DMS153 treated with DMSO at 0.1 percent for 48 hours (cell line): ENCODE results near the gene CASK.
"Not testable (repeated sequence)": the region's sequence is repeated elsewhere in the genome, so short reads cannot be mapped to it uniquely, and the experiment has no call there.

ENCODE experiments used
- DNase-seq: peaks from one replicate; lab custom pipeline; 2025; ENCODE audit not compliant: unreplicated experiment; lab: John Stamatoyannopoulos, UW

CASK gene

DNA sequence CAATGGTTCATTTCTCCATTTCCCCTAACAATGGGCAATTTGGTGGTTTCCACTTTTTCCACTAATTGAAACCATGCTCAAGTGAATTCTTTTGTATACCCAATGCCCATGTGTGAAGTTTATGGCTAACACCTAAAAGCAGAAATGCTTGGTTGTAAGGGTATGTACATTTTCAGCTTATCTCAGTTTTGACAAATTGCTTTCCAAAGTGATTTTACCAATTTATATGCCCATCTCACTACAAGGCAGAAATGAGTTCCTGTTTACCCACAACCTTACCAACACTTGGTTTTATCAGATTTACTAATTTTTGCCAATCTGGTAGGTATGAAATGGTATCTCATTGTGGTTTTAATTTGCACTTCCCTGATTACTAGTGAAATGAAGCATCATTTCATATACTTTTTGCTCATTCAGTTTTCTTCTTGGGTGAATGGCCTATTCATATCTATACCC is 219.8 kb downstream of the CASK start:
- DNase-seq = no peak

DNA sequence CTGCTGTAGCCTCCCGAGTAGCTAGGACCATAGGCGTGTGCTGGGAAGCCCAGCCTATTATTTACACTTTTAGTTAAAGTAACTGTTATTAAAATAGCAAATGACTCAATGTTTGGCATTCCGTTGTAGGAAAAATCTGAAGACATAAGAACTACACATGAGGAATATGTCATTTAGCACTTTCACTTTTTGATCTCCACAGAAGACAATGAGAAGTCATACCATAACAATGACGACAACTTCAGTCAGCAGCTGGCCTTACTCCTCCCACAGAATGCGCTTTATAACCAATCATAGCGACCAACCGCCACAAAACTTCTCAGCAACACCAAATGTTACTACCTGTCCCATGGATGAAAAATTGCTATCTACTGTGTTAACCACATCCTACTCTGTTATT is 227.9 kb downstream of the CASK start:
- no peak for DNase-seq

DNA sequence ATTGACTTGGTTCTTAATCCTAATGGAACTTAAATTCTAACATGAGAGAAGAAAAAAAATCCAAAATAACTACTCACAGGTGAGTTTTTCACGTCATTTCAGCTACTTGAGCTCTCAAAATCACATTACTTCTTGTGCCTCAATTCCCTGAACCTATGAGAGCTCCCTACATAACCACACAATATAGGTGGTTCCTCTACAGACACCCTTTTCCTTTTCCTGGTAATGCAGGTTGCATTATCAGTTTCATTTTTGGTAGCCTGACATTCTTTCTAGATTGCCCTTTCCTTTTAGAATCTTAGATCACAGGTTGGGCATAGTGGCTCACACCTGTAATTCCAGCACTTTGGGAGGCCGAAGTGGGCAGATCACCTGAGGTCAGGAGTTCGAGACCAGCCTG is 230.3 kb downstream of the CASK start:
- no peak for DNase-seq

DNA sequence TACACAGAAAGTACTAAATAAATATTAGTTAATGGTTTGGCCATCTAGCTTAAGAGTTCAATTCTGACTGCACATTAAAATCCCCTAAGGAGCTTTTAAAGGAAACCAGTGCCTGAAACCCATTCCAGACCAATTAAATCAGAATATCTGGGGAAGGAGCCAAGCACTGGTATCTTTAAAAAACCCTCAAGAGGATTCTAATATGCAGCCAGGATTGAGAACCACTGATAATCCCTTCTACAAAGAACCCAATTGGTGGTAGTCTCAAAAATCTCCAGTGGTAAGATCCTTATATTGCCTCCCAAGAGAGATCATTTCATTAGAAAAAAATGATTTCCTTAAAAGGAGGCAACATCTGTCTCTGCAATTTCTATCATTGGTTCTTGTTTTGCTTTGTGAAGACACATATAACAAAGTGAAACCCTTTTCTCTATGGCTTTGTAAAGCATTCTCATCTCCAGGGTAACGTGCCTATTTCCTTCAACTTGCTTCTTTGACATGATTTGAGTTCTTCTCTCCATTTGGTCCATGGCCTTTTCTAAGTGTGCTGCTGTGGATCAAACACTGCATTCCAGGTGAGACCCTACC is 231.1 kb downstream of the CASK start:
- DNase-seq = no peak

DNA sequence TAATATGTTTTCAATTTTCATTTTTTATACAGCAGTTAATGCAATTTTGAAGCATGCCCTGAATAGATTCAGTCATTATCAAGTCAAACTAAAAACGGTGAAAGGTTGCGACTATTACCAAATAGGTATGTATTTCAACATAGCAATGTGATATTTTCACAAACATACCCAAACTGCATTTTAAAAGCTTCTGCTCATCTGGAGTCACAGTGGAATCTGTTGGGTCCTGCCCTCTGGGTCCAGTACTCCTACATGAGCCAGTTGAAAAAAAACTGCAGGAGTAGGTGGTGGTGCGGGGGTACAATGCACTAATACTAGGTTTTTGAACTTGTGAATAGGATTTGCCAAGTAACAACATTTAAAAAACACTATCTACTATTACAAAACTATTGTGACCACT is 233.6 kb downstream of the CASK start:
- no peak for DNase-seq

DNA sequence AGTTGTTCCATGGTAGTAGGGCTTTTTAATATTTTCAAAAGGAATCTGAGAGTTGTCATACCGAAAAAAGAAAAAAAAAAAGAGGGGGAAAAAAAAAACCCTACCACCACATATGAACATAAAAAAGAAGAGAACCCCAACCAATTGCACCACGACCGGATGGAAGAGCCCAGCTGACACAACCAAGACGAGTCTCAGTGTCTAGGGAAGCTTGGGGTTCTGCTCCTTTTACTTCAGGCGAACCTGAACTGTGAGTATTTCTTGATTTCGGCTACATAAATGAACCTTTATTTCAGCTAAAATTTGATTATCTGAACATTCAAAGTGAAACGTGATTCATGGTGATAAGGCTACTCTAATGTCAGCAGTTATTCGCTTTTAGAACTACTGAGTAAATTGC is 234.5 kb downstream of the CASK start, which contains the start of gene GPR34:
TSS of gene GPR34 (plus strand) at position 139 of the 400 bp plus-strand sequence. CDS start 6,661 bp downstream, outside the sequence.
- no peak for DNase-seq

DNA sequence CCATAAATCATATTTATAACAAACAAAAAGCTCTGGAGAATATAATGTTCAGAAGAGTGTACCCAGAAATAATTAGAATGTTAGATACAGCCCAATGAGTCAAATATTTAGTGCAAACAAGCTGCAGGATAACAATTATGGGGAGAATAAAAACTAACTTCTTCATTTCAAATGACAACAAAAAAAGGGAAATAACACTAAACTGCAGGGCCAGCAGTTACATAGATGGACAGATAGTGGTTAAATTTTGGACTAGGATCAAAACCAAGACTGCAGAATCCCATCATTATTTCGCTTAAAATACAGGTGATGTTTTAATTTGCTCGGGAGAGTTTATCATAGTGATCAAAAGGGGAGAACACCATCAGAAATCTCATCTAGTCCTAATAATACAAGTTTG is 235.2 kb downstream of the CASK start:
- DNase-seq = no peak

DNA sequence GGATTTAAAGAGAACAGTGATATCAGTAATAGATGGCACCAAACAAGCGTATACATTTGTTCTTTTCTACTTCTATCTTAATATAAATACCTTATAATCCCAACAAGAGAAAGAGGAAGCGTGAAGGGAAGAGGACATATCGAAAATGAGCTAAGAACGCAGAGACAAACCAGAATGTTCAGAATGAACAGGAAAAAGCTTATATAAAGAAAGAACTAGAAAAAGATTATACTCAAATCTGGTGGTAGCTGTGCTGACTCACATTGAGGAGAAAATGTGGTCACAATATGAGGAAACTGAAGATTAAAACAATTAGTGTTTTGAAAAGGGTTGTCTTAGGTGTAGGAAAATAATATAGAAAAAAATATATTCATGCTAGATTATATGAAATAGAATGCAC is 236.6 kb downstream of the CASK start:
- no peak for DNase-seq

DNA sequence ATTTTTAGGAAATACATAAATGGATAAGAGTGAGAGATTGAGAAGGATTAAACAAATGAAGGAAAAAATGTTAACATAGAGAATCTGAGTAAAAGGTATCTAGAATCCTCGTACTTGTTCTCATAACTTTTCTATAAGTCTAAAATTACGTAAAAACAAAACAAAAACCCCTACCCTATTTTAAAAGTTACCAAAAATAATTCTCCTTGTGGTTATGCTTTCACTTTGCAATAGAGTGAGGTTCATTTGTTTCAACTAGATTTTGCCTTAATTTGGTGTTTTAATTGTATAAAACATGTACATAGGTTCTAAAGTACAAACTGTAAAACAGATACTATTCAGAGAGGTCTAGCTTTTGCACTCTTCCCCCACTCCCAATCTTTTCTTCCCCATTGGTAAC is 238.4 kb downstream of the CASK start:
- no peak for DNase-seq

DNA sequence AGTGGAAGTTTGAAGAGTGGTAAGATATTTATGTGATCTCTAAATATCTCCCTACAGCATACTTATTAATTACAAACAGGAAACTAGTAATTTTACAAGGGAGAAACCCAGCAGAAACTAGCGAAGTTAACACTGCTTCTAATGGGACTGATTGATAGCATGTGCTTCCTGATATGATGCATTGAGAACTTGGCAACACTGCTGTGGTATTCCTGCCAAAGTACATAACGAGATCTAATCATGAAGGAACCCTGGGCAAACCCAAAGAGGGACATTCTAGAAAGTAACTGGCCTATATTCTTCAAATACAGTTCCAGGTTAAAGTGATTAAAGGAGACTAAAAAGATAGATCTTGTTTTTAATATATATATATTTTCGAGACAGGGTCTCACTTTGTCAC is 239.2 kb downstream of the CASK start:
- DNase-seq = no peak

DNA sequence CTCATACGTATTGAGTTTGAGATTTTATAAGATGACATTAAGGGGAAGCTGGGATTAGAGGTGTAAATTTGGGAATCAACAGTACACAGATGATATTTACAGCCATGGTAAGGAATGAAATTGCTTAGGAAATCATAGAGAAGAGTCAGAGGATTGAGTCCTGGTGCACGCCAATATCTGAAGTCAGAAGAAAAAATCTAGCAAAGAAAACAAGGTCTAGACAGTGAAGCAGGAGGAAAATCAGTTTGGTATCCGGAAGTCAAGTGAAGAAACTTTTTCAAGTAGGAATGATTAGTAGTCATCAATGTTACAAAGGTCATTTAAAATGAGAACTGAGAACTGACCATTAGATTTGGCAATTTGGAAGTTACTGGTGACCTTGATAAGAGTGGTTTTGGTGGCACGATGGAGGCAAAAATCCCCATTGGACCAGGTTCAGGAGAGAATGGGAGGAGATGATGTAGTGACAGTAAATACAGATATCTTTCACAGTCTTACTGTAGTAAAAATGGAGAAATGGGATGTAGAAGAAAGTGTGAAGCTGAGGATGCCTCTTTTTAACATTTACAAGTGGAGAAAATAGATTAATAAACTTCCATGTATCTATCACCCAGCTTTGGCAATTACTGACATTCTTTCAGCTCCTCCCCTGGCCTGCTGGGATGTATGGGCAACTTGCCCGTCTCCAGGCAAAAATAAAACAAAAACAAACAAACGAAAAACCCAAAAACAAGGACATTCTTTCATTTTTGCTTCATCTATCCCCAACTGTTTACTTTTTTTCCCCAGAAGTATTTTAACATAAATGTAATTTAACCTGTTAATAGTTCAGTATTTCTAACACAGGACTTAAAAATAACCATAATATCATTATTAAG is 245.9 kb downstream of the CASK start:
- DNase-seq = no peak

DNA sequence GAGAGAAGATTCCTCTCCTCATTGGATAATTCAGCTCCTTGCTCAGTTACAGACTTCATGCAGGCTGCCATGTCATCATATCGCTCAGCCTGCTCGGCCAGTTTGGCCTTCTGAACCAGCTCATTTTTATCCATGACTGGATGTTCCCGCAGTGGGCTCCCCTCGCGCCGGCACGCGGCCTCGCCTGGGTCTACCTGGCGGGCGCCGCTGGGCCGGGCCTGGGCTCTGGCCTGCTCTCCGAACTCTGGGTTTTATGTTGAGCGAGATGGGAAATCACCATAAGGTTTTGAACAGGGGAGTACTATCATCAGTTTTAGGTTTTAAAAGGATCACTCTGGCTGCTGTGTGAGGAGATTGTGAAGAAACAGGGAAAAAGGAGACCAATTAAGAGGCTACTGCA is 247.0 kb downstream of the CASK start:
- DNase-seq = not testable (repeated sequence)

DNA sequence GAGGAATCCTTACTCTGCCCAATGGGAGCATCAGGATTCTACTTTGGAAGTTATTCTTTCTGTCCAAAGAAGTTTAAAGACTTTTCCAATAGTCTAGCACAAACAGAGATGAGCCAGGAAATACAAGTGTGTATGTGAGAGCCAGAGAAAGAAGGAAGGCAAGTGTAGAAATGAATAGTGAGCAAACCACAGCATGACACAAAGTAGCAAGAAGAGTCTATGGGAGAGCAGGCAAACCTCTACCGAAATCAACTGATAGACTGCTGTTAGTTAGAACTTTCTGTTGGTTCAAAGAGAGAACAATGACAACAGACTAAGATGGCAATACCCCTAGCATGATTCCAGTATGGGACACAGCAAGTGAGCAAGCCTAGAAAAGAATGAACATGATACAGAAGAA is 250.7 kb downstream of the CASK start:
- no peak for DNase-seq

DNA sequence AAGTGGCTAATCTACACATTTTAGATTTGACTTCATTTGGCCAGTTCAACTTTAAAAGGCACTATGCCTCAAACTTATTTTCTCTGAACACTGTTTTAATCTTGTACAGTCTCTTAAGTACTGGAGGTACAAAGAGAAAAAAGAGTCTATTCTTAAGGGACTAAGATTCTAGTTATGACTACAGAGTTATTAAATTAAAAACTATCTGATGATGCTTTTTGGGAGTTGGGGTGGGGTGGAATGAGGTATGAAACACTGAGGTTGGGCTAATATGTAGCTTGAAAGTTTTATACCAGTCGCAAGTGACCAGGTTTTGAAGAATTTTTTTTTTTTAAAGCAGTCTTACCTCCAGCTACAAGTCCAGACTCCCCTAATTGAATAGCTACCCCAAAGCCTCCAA is 252.3 kb downstream of the CASK start:
- no peak for DNase-seq

DNA sequence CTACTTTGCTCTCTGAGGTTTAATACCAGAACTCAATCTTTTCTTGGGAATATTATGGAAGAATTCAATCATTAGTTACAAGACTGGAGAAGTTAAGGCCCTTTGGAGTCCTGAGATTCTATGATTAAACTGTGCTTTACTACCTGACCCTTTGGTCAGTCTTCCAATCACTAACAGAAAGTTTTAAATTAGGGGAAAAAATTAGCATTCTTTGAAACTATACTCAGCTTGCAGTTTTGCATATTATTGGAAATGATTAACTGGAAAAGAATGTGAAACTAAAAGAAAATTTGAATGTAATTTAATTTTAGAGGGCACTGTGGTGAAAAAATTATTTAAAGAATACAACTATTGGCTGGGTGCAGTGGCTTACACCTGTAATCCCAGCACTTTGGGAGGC is 253.2 kb downstream of the CASK start:
- DNase-seq = no peak

DNA sequence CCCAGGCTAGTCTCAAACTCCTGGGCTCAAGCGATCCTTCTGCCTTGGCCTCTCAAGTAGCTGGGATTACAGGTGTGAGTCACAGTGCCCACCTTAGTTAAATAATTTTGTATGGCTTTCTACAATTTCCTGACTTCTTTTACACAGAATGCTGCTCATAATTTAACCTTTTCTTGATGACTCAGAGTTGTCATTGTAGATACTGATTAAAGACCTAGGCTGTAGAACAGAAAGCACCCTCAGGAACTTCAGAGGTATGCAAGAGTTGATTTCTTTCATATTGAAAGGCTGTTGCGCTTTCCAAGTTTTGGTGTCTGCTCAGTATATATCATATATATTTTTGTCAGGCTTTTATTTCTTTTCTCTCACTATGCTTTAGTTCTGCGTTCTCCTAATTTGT is 255.7 kb downstream of the CASK start:
- no peak for DNase-seq

DNA sequence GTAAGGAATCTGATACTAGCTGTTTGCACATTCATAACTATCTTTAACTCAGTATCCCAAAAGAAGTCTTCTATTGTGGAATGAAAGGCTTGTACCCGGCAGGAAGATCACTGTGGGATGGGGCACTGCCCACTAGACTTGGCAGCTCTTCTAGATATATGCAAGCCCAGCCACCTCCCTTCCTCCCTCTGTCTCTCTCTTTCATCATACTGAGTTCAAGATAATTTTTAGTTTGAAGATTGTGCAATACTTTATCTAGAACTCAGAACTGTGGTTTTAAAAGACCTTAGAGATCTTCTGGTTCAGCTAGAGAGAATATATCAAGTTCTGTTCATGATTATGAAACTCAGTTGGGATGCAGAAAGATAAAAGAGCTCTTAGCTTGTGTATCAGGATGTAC is 257.1 kb downstream of the CASK start:
- DNase-seq = no peak

DNA sequence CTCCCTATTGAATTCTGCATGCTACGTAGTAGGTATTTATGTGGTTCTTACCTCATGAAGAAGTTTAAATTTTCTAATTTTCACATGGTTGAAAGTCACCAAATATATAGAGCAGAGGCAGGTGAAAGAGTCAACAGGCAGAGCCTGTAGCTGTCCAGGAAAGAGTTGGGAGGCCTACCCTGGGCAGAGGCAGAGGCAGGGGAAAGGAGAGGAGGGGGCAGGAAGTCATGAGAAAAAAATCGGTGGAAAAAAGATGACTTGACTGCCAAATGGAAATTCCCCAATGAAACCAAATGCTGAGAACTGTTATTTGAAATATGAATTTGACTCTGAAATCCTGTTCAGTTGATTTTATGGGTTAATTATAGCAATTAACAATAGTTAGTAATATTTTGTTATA is 257.7 kb downstream of the CASK start:
- no peak for DNase-seq

DNA sequence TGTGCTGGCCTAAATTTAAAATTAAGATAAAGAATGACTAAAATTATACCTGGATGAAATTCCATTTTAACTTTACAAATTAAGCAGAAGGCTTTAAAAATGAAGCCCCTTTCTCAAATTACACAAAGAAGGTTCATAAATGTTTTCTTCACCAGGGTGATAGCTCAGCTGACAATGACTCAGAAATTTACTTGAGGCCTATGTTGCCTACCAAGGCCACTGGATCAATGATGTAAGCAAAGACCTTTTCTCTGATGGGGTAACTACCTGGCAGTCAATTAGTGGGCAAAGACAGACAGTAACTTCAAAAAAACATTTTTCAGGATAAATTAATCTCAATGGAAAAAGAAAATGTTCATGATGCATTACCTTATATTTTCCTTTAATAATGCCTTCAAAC is 258.4 kb downstream of the CASK start:
- no peak for DNase-seq

DNA sequence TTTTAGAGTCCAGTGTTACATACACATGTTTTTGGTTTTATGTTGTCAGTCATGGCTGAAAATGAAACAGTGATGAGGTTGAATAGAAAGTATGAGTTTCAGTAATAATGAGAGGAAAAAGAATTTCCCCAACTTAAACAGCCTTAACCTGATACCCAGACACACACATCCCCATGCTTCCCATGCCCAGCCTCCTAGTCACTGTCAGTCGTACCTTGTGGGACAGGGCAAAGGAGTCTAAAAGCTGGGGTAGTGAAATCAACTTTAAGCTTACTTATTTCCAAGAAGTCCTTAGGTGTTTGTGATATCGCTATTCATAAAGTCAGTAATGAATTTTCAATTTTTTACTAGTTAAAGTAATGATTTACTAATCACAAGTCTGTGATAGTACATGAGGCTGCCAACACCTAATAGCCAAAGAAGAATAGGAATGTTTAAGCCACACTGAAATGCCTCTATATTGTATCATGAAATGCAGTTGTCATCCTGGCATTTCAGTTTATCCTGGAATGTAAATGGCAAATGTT is 258.9 kb downstream of the CASK start:
- DNase-seq = no peak

DNA sequence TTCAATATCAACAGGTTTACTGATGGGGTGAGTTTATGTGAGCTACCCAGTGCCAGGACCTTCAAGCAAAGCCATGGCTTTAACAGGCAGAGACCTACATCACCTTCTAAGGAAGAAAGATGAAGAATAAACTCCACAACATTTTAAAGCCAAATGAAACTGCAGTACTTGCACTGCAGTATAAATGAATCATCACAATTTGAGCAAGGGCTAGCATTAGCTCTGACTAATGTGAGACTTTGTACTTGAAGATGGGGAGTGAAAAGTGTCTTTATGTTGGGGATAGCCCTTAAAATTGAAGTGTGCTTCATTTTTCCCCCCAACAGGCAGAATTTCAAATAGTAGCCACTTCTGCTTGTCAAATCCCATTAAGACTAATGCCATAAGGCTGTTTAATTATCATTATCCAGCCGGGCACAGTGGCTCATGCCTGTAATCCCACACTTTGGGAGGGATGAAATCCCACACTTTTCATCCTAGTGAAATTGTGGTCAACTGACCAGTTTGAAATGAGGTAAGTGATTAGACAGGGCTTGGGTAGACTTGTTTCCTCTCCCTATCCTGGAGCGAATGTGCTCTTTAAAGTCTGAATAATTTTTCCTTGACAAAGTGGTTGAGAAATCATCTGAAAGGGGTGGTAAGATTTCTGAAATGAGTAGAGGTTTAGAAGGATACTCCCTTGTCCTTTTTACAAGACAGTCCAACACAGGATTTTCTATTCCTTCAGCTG is 261.8 kb downstream of the CASK start:
- DNase-seq = no peak

DNA sequence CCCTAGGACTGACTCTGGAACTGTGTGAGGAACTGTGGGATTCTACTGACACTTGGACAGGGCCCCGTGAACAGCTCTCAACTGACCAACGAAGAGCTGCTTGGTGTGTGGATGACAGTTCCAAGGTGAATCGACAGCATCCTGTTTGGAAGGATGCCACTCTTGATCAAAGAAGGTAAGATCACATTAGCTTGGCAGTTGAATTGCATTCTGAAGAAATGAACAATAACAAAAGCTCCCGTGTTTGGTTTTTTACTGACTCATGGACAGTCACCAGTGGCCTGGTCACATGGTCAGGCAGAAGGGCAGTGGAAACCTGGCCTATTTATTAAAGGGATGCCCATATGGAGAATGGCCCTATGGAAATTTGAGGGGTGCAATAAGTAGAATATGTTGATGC is 267.7 kb downstream of the CASK start:
- no peak for DNase-seq
